GM18505 (cell line): Measurements from ENCODE around the gene BTRC.

Experiments
- ATAC-seq: cut with Tn5 transposase; IDR thresholded peaks from one replicate; pipeline ENCODE4 v1.9.1; 2021; ENCODE audit not compliant: unreplicated experiment
- POLR2A ChIP-seq: IDR thresholded peaks from 4 replicates; pipeline ENCODE4 v1.6.1; 2011; ENCODE audit warnings: borderline replicate concordance; ENCODE audit not compliant: insufficient read depth, insufficient read length; ENCODE audit errors: extremely low read depth

Gene BTRC

DNA sequence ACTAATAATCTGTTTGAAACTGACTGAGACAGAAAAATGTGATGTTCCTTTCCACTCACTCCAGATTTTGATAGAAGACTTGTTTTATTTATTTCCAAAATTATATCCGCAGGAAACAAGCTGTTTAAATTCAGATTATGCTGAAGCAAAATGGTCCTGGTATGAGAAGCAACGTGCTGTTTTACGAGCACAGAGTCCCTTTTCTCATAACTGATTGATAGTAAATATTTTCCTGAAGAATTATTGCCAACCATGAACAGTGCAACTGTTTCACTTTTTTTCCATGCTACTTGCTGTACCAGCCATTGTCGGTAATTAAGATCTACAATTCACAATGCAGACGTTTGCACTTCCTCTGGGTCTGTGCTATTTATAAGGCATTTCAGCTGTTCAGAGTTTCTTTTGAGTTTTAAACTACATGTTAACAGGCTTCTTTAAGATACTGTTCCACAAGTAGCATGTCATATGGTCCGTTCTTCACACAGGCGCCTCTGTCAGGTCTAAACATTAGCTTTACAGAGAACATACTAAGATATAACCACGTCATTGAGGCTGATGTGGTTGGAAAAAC lies 130.3 kb downstream of the BTRC start:
- no peak for TF ChIP-seq POLR2A
- ATAC-seq, result no peak

DNA sequence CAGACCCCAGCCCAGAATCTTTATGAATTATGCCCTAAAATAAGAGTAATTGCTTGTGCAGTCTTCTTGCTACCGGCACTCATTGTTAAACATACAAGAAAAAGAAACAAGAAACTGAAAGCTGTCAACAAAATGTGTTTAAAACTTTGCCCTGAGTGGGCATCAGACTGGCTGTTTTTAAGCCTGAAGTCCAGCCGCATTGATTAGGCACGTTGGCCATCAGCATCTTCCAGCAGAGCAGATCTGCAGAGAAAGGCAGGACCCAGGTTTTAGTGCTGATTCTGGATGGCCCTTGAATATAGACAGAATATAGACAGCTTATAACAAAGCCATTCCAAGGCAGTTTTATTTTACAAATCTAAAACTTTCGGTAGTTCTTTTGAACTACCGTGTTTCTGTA lies 131.2 kb downstream of the BTRC start:
- no peak for ATAC-seq
- no peak for TF ChIP-seq POLR2A

DNA sequence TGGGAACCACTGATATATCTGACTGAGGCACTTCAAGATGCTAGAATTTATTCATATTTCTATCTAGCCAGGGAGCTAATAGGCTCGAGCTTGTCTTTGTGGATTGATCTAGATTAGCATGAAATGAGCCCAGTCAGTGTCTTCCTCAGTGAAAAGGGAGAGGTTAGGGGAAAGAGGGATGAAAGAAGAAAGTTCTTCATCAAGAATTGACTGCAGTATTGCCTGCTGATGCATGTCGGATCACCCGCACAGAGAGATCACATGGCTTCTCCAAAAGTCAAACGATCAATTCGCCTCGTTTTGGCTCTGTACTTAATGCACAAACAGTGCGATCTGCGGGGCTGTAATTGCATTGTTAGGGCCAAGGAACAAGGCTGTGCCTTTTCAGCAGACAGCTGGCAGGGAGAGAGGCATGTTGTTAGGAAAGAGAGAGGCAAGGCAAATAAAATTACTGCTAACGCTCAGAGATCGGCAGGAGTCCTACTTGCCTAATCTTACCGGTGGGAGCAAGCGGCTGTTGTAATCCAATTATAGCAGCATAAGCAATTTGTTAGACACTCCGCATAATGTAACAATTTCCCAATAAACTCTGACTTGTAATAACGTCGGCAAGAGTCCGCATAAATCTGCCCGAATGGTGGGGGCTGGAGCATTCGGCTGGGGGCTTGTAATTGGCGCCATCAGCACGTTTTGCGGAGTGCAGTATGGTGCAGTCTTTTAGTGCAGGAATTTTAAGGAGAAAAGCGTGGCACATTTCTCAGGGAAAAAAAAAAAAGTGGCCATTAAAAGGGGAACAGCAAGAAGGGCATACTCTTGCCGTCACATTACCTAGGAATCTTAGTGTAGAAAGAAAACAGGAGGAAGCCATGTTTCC lies 132.0 kb downstream of the BTRC start:
- no peak for TF ChIP-seq POLR2A
- no peak for ATAC-seq

DNA sequence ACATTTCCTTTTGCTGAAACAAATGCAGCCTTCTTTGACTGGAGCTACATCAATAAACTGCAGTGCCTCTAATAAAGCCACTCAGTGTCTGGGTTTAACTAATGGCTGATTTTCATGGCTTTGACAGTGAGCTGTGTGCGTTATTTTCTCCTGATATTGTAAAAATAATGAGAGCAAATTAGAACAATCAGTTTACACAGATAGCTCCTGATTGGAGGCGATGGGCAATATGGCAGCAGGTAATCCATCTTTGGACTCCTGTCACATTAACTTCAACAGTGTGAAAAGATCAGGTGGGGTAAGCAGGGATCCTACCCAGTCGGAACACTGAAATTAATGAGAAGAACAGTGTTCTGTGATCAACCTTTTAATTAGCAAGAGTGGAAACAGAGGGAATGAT lies 133.4 kb downstream of the BTRC start:
- TF ChIP-seq POLR2A, result no peak
- no peak for ATAC-seq

DNA sequence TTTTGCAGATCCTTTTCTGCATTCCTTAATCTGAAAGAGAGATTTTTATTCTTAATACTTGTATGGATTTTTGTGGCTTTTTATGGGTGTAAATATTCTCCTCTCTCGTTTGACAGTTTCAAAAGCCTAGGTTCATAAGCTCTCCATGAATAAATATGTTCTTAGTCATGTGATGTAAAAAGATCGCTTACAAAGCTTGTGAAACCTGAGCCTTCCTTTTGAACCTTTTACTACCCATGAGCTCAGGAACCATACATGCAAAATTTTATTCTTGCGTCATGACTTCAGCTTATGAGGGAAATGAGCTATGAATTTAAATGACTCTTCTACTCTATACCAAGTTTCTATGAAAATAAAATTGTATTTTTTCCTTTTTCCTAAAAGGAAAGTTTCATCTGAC lies 135.4 kb downstream of the BTRC start:
- no peak for TF ChIP-seq POLR2A

DNA sequence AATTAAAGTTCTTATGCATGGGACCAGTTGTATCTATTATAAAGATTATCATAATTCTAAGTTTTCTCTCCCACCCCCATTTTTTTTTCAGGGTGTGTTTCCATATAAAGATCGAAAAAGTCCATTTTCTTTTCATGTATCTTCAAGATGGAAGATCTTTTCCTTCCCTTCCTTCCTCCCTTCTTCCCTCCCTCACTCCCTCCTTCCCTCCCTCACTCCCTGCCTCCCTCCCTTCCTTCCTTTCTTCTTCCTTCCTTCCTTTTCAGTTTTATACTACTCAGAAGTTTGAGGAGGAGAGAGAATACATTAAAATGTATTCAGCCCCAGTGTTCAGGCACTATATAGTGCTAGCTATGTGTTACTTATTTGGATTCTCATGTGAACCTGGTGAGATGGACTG lies 136.1 kb downstream of the BTRC start:
- no peak for ATAC-seq
- no peak for TF ChIP-seq POLR2A

More for the DNA sequence above, 135.4 kb downstream of the BTRC start:
- no peak for ATAC-seq

DNA sequence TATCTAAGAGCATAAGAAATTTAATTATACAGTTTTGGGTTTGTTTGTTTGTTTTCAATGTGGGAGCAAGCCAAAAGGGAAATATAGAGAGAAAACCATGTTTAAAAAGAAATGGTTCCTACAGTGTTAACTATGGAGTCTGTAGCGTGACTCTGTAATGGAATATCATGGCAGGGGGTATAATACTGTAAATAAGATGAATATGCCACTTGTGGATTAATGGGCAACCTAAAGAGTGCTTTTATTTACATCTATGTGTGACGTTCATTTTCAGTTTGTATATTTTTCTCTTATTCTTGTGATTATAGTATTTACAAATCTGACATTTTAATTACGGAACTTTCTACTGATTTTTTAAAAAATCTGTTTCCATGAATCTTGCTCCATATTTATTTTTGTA lies 138.2 kb downstream of the BTRC start:
- ATAC-seq, result no peak
- TF ChIP-seq POLR2A, result no peak

DNA sequence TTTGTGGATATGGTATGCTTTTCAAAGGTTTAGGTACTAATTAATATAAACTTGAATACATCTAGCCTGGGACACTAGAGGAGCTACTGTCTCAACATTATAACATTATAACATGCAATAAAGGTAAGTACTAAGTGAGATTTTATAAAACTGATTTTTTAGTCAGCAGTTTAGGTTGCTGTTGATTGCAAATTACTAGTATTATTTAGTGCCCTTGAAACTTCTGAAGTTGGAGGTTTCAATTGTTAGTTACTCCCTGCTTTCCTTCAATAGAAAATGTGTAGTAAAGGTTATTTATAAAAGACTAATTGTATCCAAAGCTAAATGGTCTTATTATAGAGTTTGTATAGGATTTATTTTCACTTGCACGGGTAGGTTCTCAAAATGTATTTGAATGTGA lies 138.8 kb downstream of the BTRC start:
- no peak for ATAC-seq
- no peak for TF ChIP-seq POLR2A

DNA sequence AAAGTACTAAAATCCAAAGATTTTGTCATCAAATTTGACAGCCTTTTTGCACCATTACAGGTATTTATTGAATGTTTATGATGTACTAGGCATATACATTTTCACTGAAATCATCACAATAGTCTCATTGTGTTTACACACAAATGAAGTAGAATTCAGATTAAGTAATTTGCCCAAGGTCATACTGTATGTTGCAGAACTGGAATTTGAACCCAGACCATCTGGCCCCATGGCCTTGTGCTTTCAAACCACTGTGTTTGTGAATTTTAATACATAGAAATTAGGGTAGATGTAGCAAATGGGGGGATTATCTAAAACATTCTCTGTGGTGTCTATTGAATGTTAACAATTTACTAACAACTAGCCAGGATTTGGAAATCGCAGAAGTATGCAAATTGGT lies 139.3 kb downstream of the BTRC start:
- no peak for TF ChIP-seq POLR2A
- no peak for ATAC-seq

DNA sequence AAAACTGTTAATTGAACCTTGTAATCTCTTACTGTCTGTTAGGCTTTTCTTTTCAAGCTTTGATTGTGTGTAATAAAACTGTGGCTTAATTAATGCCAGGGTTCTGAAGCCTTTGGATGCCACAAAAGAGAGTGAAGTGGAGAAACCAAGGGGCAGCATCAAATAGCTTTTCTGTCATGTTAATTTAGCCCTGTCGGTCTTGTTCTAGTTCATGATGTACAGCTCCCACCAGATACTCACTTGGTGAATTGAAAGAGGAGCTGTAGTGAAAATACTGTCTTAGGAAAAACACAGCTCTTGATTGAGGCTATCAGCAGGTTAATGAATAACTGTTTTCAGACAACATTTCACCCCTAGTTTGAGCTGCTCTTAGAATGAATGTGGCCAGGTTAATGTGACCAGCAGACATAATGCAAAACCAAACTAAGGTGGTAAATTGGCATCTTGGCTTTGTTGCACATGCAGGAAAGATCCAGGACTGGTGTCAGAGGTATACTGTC lies 139.9 kb downstream of the BTRC start:
- ATAC-seq, result no peak
- TF ChIP-seq POLR2A, result no peak

DNA sequence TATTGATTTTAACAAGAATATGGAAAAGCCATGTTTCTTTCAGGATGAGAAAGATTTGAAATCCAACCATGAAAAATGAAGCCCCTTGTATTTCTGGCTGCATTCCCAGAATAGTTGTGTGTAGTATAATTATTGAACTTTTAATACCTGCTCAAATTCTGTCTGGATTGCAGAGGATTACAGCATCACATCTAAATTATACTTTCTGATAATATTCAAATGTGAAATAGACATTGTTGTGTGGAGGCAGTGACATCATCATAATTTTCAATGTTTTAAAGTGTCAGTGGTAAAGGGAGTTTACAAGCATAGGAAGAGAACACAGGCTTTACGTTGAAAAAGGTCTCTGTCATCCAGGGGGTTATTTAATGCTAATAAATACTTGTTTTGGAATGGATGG lies 140.7 kb downstream of the BTRC start:
- ATAC-seq, result no peak

DNA sequence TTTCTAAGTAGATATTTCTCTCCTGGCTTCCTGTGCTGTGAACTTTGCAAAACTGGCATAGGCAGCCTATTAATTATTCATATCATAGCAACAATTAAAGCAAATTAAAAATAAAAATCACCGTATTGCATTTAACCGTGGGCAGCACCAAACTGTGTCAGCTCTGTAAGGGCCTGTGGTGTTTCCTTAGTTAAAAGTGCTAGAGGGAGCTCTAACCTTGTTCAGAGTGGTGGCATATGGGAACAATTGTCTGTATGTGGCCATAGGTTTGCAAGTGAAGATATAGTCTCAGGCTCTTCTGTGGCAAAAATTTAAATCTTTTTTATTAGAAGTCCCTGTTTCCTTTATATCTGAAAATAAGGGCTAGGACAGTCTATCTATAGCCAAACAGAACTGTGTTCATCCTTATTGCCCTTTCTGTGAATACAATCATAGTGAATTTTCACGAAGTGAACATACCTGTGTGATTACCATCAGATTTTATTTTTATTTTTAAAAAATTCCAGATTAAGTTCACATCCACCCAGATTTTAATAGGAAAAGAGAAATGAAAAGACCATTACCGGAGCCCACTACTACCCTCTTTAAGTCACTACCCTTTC lies 141.5 kb downstream of the BTRC start:
- TF ChIP-seq POLR2A, result no peak
- no peak for ATAC-seq

More for the DNA sequence above, 140.7 kb downstream of the BTRC start:
- no peak for TF ChIP-seq POLR2A

DNA sequence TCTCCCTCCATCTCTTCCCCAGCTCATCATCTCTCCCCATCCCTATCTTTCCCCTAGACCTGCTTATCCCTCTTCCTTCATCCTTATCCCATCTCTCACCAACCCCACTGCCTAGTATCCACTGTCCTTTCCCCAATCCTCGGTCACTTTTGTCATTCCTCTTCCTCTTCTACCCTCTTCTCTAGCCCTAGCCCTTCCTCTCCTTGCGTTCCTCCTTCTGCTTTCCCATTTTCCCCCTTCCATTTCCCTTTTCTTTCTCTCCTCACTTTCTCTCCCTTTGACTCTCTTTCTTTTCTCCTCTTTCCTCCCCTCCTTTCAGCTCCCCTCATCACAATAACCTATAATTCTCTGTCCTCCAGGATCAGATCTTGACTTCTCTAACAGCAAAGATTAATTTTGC lies 150.5 kb downstream of the BTRC start:
- no peak for TF ChIP-seq POLR2A

More for the DNA sequence above, 150.5 kb downstream of the BTRC start:
- ATAC-seq, result no peak
